H1 (cell line): ENCODE results near the gene FUT6. TPM values are rescaled to one million over a fixed set of nuclear protein-coding genes. Genes with fewer than 3 reads are reported as not detected.

Experiments used
- CTCF ChIA-PET: fragments of 300-600 bp; sonication (Branson Sonifier 250); formaldehyde crosslinking; loops from one replicate; lab custom pipeline; 2021; ENCODE audit not compliant: partially characterized antibody; lab: Charles Lee
- POLR2A ChIA-PET: fragments of 300-600 bp; sonication (Branson Sonifier 250); formaldehyde crosslinking; loops from one replicate; lab custom pipeline; 2021; ENCODE audit warnings: inconsistent platforms; ENCODE audit not compliant: partially characterized antibody; lab: Charles Lee
- DNase-seq, 2 experiments: peaks; one replicate each; pipeline versions ENCODE4 v3.0.0 to v3.0.0-alpha.2; 2010 to 2022; ENCODE audit warnings: low spot score in 2 of 2, low read depth in 1 of 2, mixed read lengths in 1 of 2
- FAIRE-seq: peaks from 2 replicates; lab custom pipeline; 2011; peaks lifted over from hg19 to GRCh38; lab: Jason Lieb, UNC
- H2AFZ ChIP-seq: 2 replicates; pipeline ENCODE4 v1.8.1; 2012; ENCODE audit warnings: low read length, inconsistent platforms
- H2AK5ac ChIP-seq: 2 replicates; pipeline ENCODE4 v1.6.1; 2013; ENCODE audit warnings: low read depth, low read length
- H2BK120ac ChIP-seq: replicated peaks from 2 replicates; pipeline ENCODE3; 2013; ENCODE audit warnings: low read depth, low read length, inconsistent platforms
- H2BK12ac ChIP-seq: 2 replicates; pipeline ENCODE4 v1.6.1; 2013; ENCODE audit warnings: low read depth, low read length
- H2BK15ac ChIP-seq: 2 replicates; pipeline ENCODE4 v1.6.1; 2013; ENCODE audit warnings: low read length
- H2BK20ac ChIP-seq: 2 replicates; pipeline ENCODE4 v1.6.1; 2013; ENCODE audit warnings: low read length
- H2BK5ac ChIP-seq: 2 replicates; pipeline ENCODE4 v1.6.1; 2013; ENCODE audit warnings: low read depth, low read length
- H3K14ac ChIP-seq: 2 replicates; pipeline ENCODE4 v1.6.1; 2013; ENCODE audit warnings: inconsistent platforms; ENCODE audit not compliant: insufficient read length
- H3K18ac ChIP-seq: 2 replicates; pipeline ENCODE4 v1.6.1; 2013; ENCODE audit warnings: low read length; ENCODE audit errors: extremely low read depth
- H3K23ac ChIP-seq: 2 replicates; pipeline ENCODE4 v1.6.1; 2013; ENCODE audit warnings: inconsistent platforms; ENCODE audit not compliant: insufficient read length
- H3K23me2 ChIP-seq: 2 replicates; pipeline ENCODE4 v1.6.1; 2013; ENCODE audit warnings: low read depth, low read length
- H3K27ac ChIP-seq: 2 replicates; pipeline ENCODE4 v1.6.1; 2011; ENCODE audit warnings: low read depth, low read length, inconsistent platforms
- H3K27me3 ChIP-seq, 4 experiments: replicated peaks in 1 of 4; 1 replicate in 1 of 4; 2 replicates in 3 of 4; pipeline versions ENCODE4 v1.6.1 to v1.8.1; 2011 to 2013; ENCODE audit warnings: low read length in 3 of 4, mild to moderate bottlenecking in 3 of 4, inconsistent platforms in 2 of 4, mixed read lengths in 2 of 4, moderate library complexity in 1 of 4; ENCODE audit not compliant: control insufficient read depth in 3 of 4, insufficient read depth in 3 of 4; ENCODE audit errors: extremely low read depth in 1 of 4
- H3K36me3 ChIP-seq, 4 experiments: 2 replicates each; pipeline versions ENCODE4 v1.6.1 to v1.8.1; 2011 to 2013; ENCODE audit warnings: mild to moderate bottlenecking in 4 of 4, low read length in 3 of 4, moderate library complexity in 2 of 4, control low read depth in 1 of 4, inconsistent platforms in 1 of 4; ENCODE audit not compliant: insufficient read depth in 4 of 4, control insufficient read depth in 2 of 4
- H3K4ac ChIP-seq: replicated peaks from 2 replicates; pipeline ENCODE3; 2013; ENCODE audit warnings: low read length, low read depth, mixed read lengths, inconsistent platforms; ENCODE audit not compliant: insufficient read length
- H3K4me1 ChIP-seq, 4 experiments: replicated peaks in 1 of 4; 1 replicate in 1 of 4; 2 replicates in 3 of 4; pipeline versions ENCODE4 v1.6.1 to v1.8.1; 2011 to 2013; ENCODE audit warnings: low read length in 3 of 4, inconsistent platforms in 2 of 4, mixed read lengths in 1 of 4; ENCODE audit not compliant: insufficient read depth in 4 of 4, control insufficient read depth in 3 of 4
- H3K4me2 ChIP-seq, 2 experiments: 2 replicates each; pipeline versions ENCODE4 v1.6.1 to v1.8.1; 2011 to 2013; ENCODE audit warnings: low read depth in 2 of 2, low read length in 2 of 2, control low read depth in 1 of 2, inconsistent platforms in 1 of 2, mild to moderate bottlenecking in 1 of 2; ENCODE audit not compliant: insufficient read depth in 1 of 2
- H3K4me3 ChIP-seq, 4 experiments: fragments of 200-600, 300-600 bp in 1 of 4; sonication (generic), shearing (Covaris generic), sonication (Bioruptor Twin) in 1 of 4; 2 replicates each; pipeline versions ENCODE4 v1.5.1 to v1.8.1; 2011 to 2016; ENCODE audit warnings: low read length in 4 of 4, low read depth in 3 of 4, control low read depth in 2 of 4, inconsistent platforms in 2 of 4, mild to moderate bottlenecking in 2 of 4, mixed read lengths in 1 of 4, moderate library complexity in 1 of 4; ENCODE audit not compliant: insufficient read depth in 2 of 4; ENCODE audit errors: extremely low read depth in 1 of 4
- H3K56ac ChIP-seq: replicated peaks from 2 replicates; pipeline ENCODE3; 2013; ENCODE audit warnings: low read depth, mild to moderate bottlenecking, mixed read lengths, low read length, inconsistent platforms; ENCODE audit not compliant: insufficient read length
- H3K79me1 ChIP-seq: 2 replicates; pipeline ENCODE4 v1.6.1; 2013; ENCODE audit warnings: low read depth, low read length, control low read depth
- H3K79me2 ChIP-seq, 2 experiments: 2 replicates each; pipeline versions ENCODE4 v1.6.1 to v1.8.1; 2012 to 2013; ENCODE audit warnings: low read length in 2 of 2, mild to moderate bottlenecking in 2 of 2, inconsistent platforms in 1 of 2; ENCODE audit not compliant: insufficient read depth in 2 of 2, control insufficient read depth in 1 of 2
- H3K9ac ChIP-seq, 4 experiments: replicated peaks in 1 of 4; 1 replicate in 1 of 4; 2 replicates in 3 of 4; pipeline versions ENCODE4 v1.6.1 to v1.8.1; 2011 to 2013; ENCODE audit warnings: low read depth in 3 of 4, low read length in 3 of 4, control low read depth in 2 of 4, mild to moderate bottlenecking in 2 of 4, moderate library complexity in 2 of 4, inconsistent platforms in 1 of 4; ENCODE audit errors: extremely low read depth in 1 of 4
- H3K9me3 ChIP-seq, 2 experiments: 2 replicates each; pipeline versions ENCODE4 v1.6.1 to v1.8.1; 2012 to 2013; ENCODE audit warnings: mild to moderate bottlenecking in 2 of 2, moderate library complexity in 2 of 2, control low read depth in 1 of 2, inconsistent platforms in 1 of 2, low read depth in 1 of 2, low read length in 1 of 2, mixed read lengths in 1 of 2; ENCODE audit not compliant: insufficient read depth in 2 of 2
- H4K20me1 ChIP-seq, 2 experiments: replicated peaks in 1 of 2; 2 replicates each; pipeline versions ENCODE3 to v1.8.1; 2011 to 2013; ENCODE audit warnings: inconsistent platforms in 2 of 2, low read length in 2 of 2, mild to moderate bottlenecking in 1 of 2; ENCODE audit not compliant: insufficient read depth in 2 of 2, control insufficient read depth in 1 of 2
- H4K5ac ChIP-seq: 2 replicates; pipeline ENCODE4 v1.6.1; 2013; ENCODE audit warnings: low read length, low read depth, mixed read lengths, inconsistent platforms; ENCODE audit not compliant: insufficient read length
- H4K8ac ChIP-seq: 2 replicates; pipeline ENCODE4 v1.8.0; 2013; ENCODE audit warnings: mild to moderate bottlenecking, moderate library complexity, low read length, inconsistent platforms; ENCODE audit not compliant: insufficient read depth; ENCODE audit errors: extremely low read depth
- H4K91ac ChIP-seq: replicated peaks from 2 replicates; pipeline ENCODE3; 2013; ENCODE audit warnings: low read length, mixed read lengths, inconsistent platforms; ENCODE audit not compliant: insufficient read length
- CBX5 ChIP-seq: fragments of 300-800, 300-1000 bp; sonication (generic); IDR thresholded peaks from 2 replicates; pipeline ENCODE4 v1.7.1; 2016; ENCODE audit warnings: antibody characterized with exemption, low read length, low read depth
- CBX8 ChIP-seq: fragments of 300-800, 300-1000 bp; sonication (generic); IDR thresholded peaks from 2 replicates; pipeline ENCODE4 v1.7.1; 2016; ENCODE audit warnings: low read depth, low read length, borderline replicate concordance
- CHD1 ChIP-seq: IDR thresholded peaks from 2 replicates; pipeline ENCODE4 v1.6.1; 2012; ENCODE audit warnings: low read depth, low read length, improper control_type of control experiment
- GABPA ChIP-seq: IDR thresholded peaks from 2 replicates; pipeline ENCODE4 v1.6.1; 2011; ENCODE audit warnings: mild to moderate bottlenecking, low read length, moderate library complexity, borderline replicate concordance; ENCODE audit not compliant: insufficient read depth
- HDAC2 ChIP-seq, 2 experiments: fragments of 300-600 bp in 1 of 2; sonication (generic) in 1 of 2; IDR thresholded peaks; 2 replicates each; pipeline ENCODE4 v1.6.1; 2011 to 2012; ENCODE audit warnings: low read depth in 2 of 2, low read length in 2 of 2, mild to moderate bottlenecking in 2 of 2, moderate library complexity in 2 of 2, borderline replicate concordance in 1 of 2, inconsistent platforms in 1 of 2
- KDM1A ChIP-seq: fragments of 200-600, 300-600 bp; sonication (generic); IDR thresholded peaks from 2 replicates; pipeline ENCODE4 v1.7.1; 2016; ENCODE audit warnings: mild to moderate bottlenecking, low read length, borderline replicate concordance
- ZNF274 ChIP-seq: IDR thresholded peaks from 2 replicates; pipeline ENCODE4 v1.7.0; 2012; ENCODE audit warnings: low read length, borderline replicate concordance; ENCODE audit errors: extremely low read depth
- WGBS, 2 experiments: shearing (Covaris generic) in 1 of 2; methylation state at CpG; one replicate each; pipeline versions ENCODE4 v1.1.6 to v1.1.7; 2013 to 2015; ENCODE audit warnings: low lambda C conversion rate in 2 of 2, mixed read lengths in 2 of 2, inconsistent platforms in 1 of 2, low coverage in 1 of 2, missing lambda C conversion rate in 1 of 2; ENCODE audit not compliant: insufficient replicate concordance in 2 of 2, insufficient coverage in 1 of 2, insufficient read length in 1 of 2; ENCODE audit errors: extremely low coverage in 1 of 2, missing lambda C conversion rate in 1 of 2; 5-methylcytosine and 5-hydroxymethylcytosine counted together
- polyA plus RNA-seq, 7 experiments: library from polyadenylated mRNA; depleted of rRNA in 3 of 7; stranded (reverse) in 5 of 7; unstranded in 2 of 7; fragments of >200 nt in 5 of 7; fragments of 200-250 nt in 2 of 7; gene quantifications; 1 replicate in 5 of 7; 2 replicates in 1 of 7; 4 replicates in 1 of 7; pipeline versions ENCODE4 v1.2.1 to v1.2.3, GENCODE V29; 2011 to 2013; ENCODE audit warnings: missing spikeins in 2 of 7, mixed read lengths in 2 of 7
- total RNA-seq: library from RNA; stranded (reverse); fragmentation: NEBNext Ultra II Directional; extraction: Animal tissue kit (Norgen Biotek cat#: 25700); gene quantifications from 2 replicates; pipeline ENCODE4 v1.2.1, GENCODE V29; 2021

The FUT6 gene
- total and polyA plus RNA-seq, 2 of the 8 experiments (the other 6 are each of a cell fraction or from before 2014, with no cell fraction given) = not detected

DNA sequence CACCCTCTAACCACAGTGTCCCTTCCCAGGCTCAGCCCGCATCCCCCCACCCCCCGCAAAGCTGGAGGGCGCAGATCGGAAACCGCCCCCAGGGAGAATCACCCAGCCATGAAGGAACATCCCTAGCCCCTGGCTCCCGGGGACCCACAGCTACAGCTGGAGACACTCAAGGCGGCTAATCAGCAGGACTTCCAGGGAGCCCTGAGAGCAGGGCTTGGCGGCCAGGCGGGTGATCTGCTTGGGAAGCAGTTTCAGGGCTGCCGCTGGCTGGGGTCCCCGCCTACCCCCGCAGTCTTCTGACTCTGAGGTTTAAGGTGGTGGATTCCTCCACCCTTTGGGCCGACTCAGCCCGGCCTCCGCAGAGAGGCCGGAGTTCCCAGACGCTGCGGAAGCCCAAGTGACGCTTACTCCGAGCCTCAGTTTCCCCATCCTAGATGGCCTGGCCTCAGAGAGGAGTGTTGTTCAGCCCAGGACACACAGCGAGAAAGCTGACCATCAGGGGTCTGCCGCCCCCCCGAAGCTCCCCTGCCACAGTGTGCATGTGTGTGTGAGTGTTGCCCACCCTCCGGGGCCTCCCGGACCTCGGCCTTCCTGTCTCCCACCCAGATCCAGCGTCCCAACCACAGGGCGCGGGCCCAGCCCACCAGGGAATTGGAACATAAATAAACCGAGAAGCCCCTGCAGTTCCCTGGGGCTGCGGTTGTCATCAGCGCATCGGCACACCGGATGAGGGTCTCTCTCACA is 9.8 kb downstream of the FUT6 start:
- Histone ChIP-seq H2BK15ac (no peak overlapping the region), H2BK120ac (no peak overlapping the region), H3K56ac (no peak overlapping the region), H3K18ac (no peak overlapping the region), H3K79me2 (no peaks in the 10 kb centered on the region), H3K14ac (no peak overlapping the region), H4K20me1 (peaks cover 0 to 2% of the 10 kb centered on the region in 2 experiments), H3K23me2 (peaks cover 12% of the 10 kb centered on the region; the same call in 1 of the 2 replicates), H2BK20ac (no peak overlapping the region), H3K9ac (no peak overlapping the region), H3K4me3 (peak overlapping the region; percentile 14 to 78 (median 73); a peak in 5 of 8 replicates), H2BK5ac (no peak overlapping the region), H3K23ac (no peak overlapping the region), H4K91ac (no peak overlapping the region), H3K4me1 (peaks cover 0 to 8% (median 6%) of the 10 kb centered on the region in 4 experiments; a peak in 6 of 7 replicates), H2AK5ac (no peak overlapping the region), H3K79me1 (no peaks in the 10 kb centered on the region), H4K8ac (no peak overlapping the region; the same call in 1 of the 2 replicates), H4K5ac (no peak overlapping the region), H2BK12ac (no peak overlapping the region), H3K36me3 (no peaks in the 10 kb centered on the region), H3K9me3 (no peaks in the 10 kb centered on the region), H2AFZ (no peak overlapping the region), H3K4ac (no peak overlapping the region), H3K4me2 (peak overlapping the region; percentile 92 to 99), H3K27me3 (no peaks in the 10 kb centered on the region; a peak in 1 of 7 replicates), H3K27ac (no peak overlapping the region)
- no peak for FAIRE-seq
- POLR2A ChIA-PET = interaction anchor here (0.8 to 5.9 kb wide), 16 partner anchors 8 to 147 kb away, joined by 3 to 43 read pairs (median 8); partner anchors contain the start of genes FUT3, NDUFA11, NRTN and RANBP3
- 84% methylated on average over 31 of the region's 34 CpGs; no CpG with 5 or more reads in 1 of the 2 experiments for WGBS, 2 experiments
- CTCF ChIA-PET = interaction anchor here (1.4 to 7.8 kb wide), 4 partner anchors 15 to 63 kb away, joined by 5 to 58 read pairs (median 7); partner anchors contain the start of gene NRTN
- peak; percentile 97 for TF ChIP-seq KDM1A
- no peak for TF ChIP-seq CBX8
- no peak for TF ChIP-seq CBX5
- TF ChIP-seq CHD1 = no peak
- TF ChIP-seq GABPA = no peak
- peak in 1 of 2 experiments; percentile 94; a peak in 2 of 4 replicates for TF ChIP-seq HDAC2 (IDR thresholded peaks at IDR 0.05; ENCODE audit: borderline replicate concordance in 1 of 2, low read depth in 2 of 2, low read length in 2 of 2)
- TF ChIP-seq ZNF274 = no peak
- DNase-seq = no peak
